HFFc6 (cell line): Measurements from ENCODE around the gene NDUFC1. TPM values are rescaled to one million over a fixed set of nuclear protein-coding genes. Genes with fewer than 3 reads are reported as not detected.

Experiments used
- DNase-seq: peaks from one replicate; pipeline ENCODE4 v3.0.0-alpha.2; 2018
- H3K27ac Mint-ChIP-seq: 2 replicates; pipeline ENCODE4 v1.8.0; 2020; ENCODE audit warnings: mild to moderate bottlenecking, mixed read lengths
- H3K27me3 Mint-ChIP-seq: 2 replicates; pipeline ENCODE4 v1.8.0; 2021; ENCODE audit warnings: mild to moderate bottlenecking, moderate library complexity, mixed read lengths; ENCODE audit not compliant: insufficient read depth
- H3K36me3 Mint-ChIP-seq: 2 replicates; pipeline ENCODE4 v1.8.0; 2021; ENCODE audit warnings: low read depth, mixed read lengths
- H3K4me1 Mint-ChIP-seq: 2 replicates; pipeline ENCODE4 v1.8.0; 2020; ENCODE audit warnings: low read depth, mixed read lengths
- H3K4me3 Mint-ChIP-seq: 2 replicates; pipeline ENCODE4 v1.8.0; 2020; ENCODE audit warnings: mild to moderate bottlenecking, moderate library complexity, mixed read lengths
- H3K9me3 Mint-ChIP-seq: 2 replicates; pipeline ENCODE4 v1.8.0; 2020; ENCODE audit warnings: mild to moderate bottlenecking, mixed read lengths
- CTCF ChIP-seq: fragments of 200-600 bp; sonication (generic); IDR thresholded peaks from 2 replicates; pipeline ENCODE4 v1.5.0; 2021; ENCODE audit warnings: antibody characterized with exemption, mild to moderate bottlenecking
- total RNA-seq, 6 experiments: library from RNA; stranded (reverse); fragmentation: NEBNext Ultra II Directional; extraction: Animal tissue kit (Norgen Biotek cat#: 25700); gene quantifications; 2 replicates in 1 of 6; 3 replicates in 5 of 6; pipeline ENCODE4 v1.2.3, GENCODE V29; 2021

NDUFC1 gene
- total RNA-seq, 6 experiments from 2014 or later: 68.6 to 90.7 (median 74.2) TPM

GRCh38 chr4:139273835-139274234, 28.4 kb downstream of the NDUFC1 start:
- peaks cover 13% of the 10 kb centered on the region for H3K4me1 Mint-ChIP-seq
- TF ChIP-seq CTCF: no peak
- DNase-seq: no peak
- peaks cover 2% of the 10 kb centered on the region; the same call in 1 of the 2 replicates for H3K9me3 Mint-ChIP-seq
- H3K4me3 Mint-ChIP-seq: no peak overlapping the region
- no peaks in the 10 kb centered on the region for H3K27me3 Mint-ChIP-seq
- H3K27ac Mint-ChIP-seq: no peak overlapping the region
- H3K36me3 Mint-ChIP-seq: peaks cover 2% of the 10 kb centered on the region; the same call in 1 of the 2 replicates

DNA sequence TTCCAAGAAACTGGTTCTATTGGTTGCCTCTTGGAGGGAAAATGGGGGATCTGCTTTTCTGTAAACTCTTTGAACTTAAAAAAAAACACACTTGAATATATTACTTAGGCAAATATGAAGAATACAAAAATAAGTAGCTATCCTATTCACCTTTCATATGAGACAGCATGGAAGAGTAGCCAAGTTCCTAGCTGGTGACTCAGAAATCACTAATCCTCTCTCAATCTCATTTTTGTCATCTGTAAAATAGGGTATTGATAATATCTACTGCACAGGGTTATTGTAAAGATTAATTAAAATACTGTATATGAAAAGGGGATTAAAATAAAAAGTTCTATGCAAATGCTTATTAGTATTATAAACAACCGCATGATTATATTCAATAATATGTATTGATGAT, 35.0 kb downstream of the NDUFC1 start:
- H3K27me3 Mint-ChIP-seq: peaks cover 3% of the 10 kb centered on the region; the same call in 1 of the 2 replicates
- DNase-seq: no peak
- peak overlapping the region; percentile 80 for H3K27ac Mint-ChIP-seq
- no peak for TF ChIP-seq CTCF
- no peaks in the 10 kb centered on the region for H3K9me3 Mint-ChIP-seq
- peaks cover 47% of the 10 kb centered on the region for H3K4me1 Mint-ChIP-seq
- H3K4me3 Mint-ChIP-seq: peak overlapping the region; percentile 86
- no peaks in the 10 kb centered on the region for H3K36me3 Mint-ChIP-seq

- peak; percentile 86 for DNase-seq
- Mint-ChIP-seq H3K27me3 (peaks cover 3% of the 10 kb centered on the region; the same call in 1 of the 2 replicates), H3K9me3 (no peaks in the 10 kb centered on the region), H3K4me3 (peak overlapping the region; percentile 86), H3K36me3 (no peaks in the 10 kb centered on the region), H3K4me1 (peaks cover 43% of the 10 kb centered on the region), H3K27ac (peak overlapping the region; percentile 80)
- TF ChIP-seq CTCF: no peak
Observed at GRCh38 chr4:139266583-139267257, 35.6 kb downstream of the NDUFC1 start.

DNA sequence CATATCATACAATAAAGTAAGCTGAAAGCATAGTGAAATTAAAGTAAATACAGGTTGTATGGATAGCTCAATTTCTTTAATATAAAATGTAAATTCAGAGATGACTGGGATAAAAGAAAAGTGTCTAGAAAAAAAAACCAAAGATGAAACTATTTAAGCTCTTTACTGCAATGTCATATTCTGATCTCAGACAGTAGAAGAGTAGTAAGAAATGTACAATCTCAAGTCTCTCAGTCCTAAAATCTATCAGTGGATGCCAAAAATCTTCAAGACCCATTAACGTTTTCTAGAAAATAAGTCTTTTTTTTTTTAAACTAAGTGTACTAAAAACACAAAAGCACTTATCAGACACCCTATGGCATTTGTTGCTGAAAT, 36.1 kb downstream of the NDUFC1 start:
- Mint-ChIP-seq H3K36me3 (no peaks in the 10 kb centered on the region), H3K27me3 (peaks cover 3% of the 10 kb centered on the region; the same call in 1 of the 2 replicates), H3K4me1 (peaks cover 40% of the 10 kb centered on the region), H3K27ac (peak overlapping the region; percentile 80), H3K4me3 (peak overlapping the region; percentile 86), H3K9me3 (no peaks in the 10 kb centered on the region)
- no peak for DNase-seq
- no peak for TF ChIP-seq CTCF

- Mint-ChIP-seq H3K4me3 (peak overlapping the region; percentile 86), H3K36me3 (no peaks in the 10 kb centered on the region), H3K27ac (peak overlapping the region; percentile 80; the same call in 1 of the 2 replicates), H3K4me1 (peaks cover 38% of the 10 kb centered on the region), H3K9me3 (no peaks in the 10 kb centered on the region), H3K27me3 (peaks cover 3% of the 10 kb centered on the region; the same call in 1 of the 2 replicates)
- no peak for DNase-seq
- TF ChIP-seq CTCF: no peak
Observed at GRCh38 chr4:139265654-139266053, 36.6 kb downstream of the NDUFC1 start.
